ENCODE data around the gene ATOX1. TPM values are rescaled to one million over a fixed set of nuclear protein-coding genes. Genes with fewer than 3 reads are reported as not detected.
A peak's percentile ranks its signal among the peaks of the same experiment; 100 is the strongest.

The ATOX1 gene
- total and polyA plus RNA-seq, 7 donors: 28.7 to 99.1 (median 46.9) TPM

- ATAC-seq: peak; percentile 55 to 76 (median 60)
- Histone ChIP-seq H3K27ac (no peak overlapping the region), H3K4me1 (peaks cover 18% of the 10 kb centered on the region), H3K9me3 (no peaks in the 10 kb centered on the region), H3K36me3 (ENCODE audit: insufficient read depth in 1 of 2, low read depth in 1 of 2) (peaks cover 0 to 34% of the 10 kb centered on the region in 2 donors), H3K27me3 (ENCODE audit: insufficient read depth in 3 of 3, low read length in 2 of 3) (no peaks in the 10 kb centered on the region), H3K4me3 (no peak overlapping the region)
- intact Hi-C loops (cut with DNase I): loop anchor here in 1 of 2 donors (1.0 to 5.0 kb wide), 3 partner anchors 84 to 296 kb away; partner anchors contain the start of gene SLC36A1
- DNase-seq: peak; percentile 43 to 59
- 24 to 35% (median 30%) methylated on average over 7 of the region's 7 CpGs for WGBS, 3 donors
- TF ChIP-seq, protein P1, sequence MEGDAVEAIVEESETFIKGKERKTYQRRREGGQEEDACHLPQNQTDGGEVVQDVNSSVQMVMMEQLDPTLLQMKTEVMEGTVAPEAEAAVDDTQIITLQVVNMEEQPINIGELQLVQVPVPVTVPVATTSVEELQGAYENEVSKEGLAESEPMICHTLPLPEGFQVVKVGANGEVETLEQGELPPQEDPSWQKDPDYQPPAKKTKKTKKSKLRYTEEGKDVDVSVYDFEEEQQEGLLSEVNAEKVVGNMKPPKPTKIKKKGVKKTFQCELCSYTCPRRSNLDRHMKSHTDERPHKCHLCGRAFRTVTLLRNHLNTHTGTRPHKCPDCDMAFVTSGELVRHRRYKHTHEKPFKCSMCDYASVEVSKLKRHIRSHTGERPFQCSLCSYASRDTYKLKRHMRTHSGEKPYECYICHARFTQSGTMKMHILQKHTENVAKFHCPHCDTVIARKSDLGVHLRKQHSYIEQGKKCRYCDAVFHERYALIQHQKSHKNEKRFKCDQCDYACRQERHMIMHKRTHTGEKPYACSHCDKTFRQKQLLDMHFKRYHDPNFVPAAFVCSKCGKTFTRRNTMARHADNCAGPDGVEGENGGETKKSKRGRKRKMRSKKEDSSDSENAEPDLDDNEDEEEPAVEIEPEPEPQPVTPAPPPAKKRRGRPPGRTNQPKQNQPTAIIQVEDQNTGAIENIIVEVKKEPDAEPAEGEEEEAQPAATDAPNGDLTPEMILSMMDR (IDR thresholded peaks at IDR 0.05): peak; percentile 64
Measured at GRCh38 chr5:151742870-151743294, 15.5 kb downstream of the ATOX1 start.

DNA sequence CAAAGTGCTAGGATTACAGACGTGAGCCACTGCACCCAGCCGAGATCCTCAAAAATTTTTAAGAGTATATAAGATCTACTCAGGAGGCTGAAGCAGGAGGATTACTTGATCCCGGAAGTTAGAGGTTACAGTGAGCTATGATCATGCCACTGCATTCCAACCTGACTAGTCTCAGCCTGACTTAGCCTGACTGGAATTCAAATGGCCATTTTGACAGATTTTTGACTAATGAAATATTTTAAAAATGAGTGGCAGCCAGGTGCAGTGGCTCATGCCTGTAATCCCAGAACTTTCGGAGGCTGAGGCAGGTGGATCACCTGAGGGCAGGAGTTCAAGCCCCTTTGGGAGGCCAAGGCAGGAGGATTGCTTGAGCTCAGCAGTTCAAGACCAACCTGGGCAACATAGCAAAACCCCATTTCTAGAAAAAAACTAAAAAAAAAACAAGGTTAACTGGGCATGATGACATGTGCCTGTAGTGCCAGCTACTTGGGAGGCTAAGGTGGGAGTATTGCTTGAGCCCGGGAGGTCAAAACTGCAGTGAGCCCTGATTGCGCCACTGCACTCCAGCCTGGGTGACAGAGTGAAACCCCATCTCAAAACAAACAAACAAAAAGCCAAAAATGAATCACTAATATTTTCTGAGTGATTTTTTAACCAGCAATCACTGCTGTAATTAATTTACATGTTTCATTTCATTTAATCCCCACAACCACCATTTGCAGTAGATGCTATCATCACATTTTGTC is 16.6 kb downstream of the ATOX1 start:
- peaks cover 0 to 31% of the 10 kb centered on the region in 2 donors for H3K36me3 ChIP-seq (ENCODE audit: insufficient read depth in 1 of 2, low read depth in 1 of 2)
- ATAC-seq (no peak), DNase-seq (no peak)
- peak overlapping the region; percentile 20 for H3K27ac ChIP-seq
- intact Hi-C loops (cut with DNase I): loop anchor here (2.0 to 5.0 kb wide), 3 partner anchors 83 to 295 kb away; partner anchors contain the start of gene SLC36A1 (in 1 of the 2)
- TF ChIP-seq, protein P1 (IDR thresholded peaks at IDR 0.05): no peak
- WGBS, 3 donors: 92 to 93% (median 92%) methylated on average over 6 of the region's 6 CpGs
- no peaks in the 10 kb centered on the region for H3K9me3 ChIP-seq
- peaks cover 18% of the 10 kb centered on the region for H3K4me1 ChIP-seq
- H3K27me3 ChIP-seq (ENCODE audit: insufficient read depth in 3 of 3, low read length in 2 of 3): no peaks in the 10 kb centered on the region
- H3K4me3 ChIP-seq: no peak overlapping the region

GRCh38 chr5:151740958-151741373 is 17.5 kb downstream of the ATOX1 start:
- intact Hi-C loops (cut with DNase I): loop anchor here (2.0 to 5.0 kb wide), 3 partner anchors 82 to 294 kb away; partner anchors contain the start of gene SLC36A1 (in 1 of the 2)
- whole genome bisulfite sequencing, 3 donors: 49 to 59% (median 52%) methylated on average over 2 of the region's 2 CpGs
- Histone ChIP-seq H3K36me3 (ENCODE audit: insufficient read depth in 1 of 2, low read depth in 1 of 2) (peaks cover 0 to 26% of the 10 kb centered on the region in 2 donors), H3K27ac (peak overlapping the region; percentile 62), H3K9me3 (no peaks in the 10 kb centered on the region), H3K4me3 (peak overlapping the region; percentile 5), H3K27me3 (ENCODE audit: insufficient read depth in 3 of 3, low read length in 2 of 3) (no peaks in the 10 kb centered on the region), H3K4me1 (peaks cover 18% of the 10 kb centered on the region)
- ATAC-seq (peak in 2 of 4 donors; percentile 2 to 20), DNase-seq (no peak)
- TF ChIP-seq, protein P1 (IDR thresholded peaks at IDR 0.05): no peak

GRCh38 chr5:151740336-151740942 is 18.0 kb downstream of the ATOX1 start:
- DNase-seq: peak; percentile 73 to 75
- H3K9me3 ChIP-seq: no peaks in the 10 kb centered on the region
- WGBS, 3 donors: 4 to 9% (median 5%) methylated on average over 11 of the region's 11 CpGs
- no peaks in the 10 kb centered on the region for H3K27me3 ChIP-seq (ENCODE audit: insufficient read depth in 3 of 3, low read length in 2 of 3)
- intact Hi-C loops (cut with DNase I): loop anchor here (2.0 to 5.0 kb wide), 3 partner anchors 82 to 293 kb away; partner anchors contain the start of gene SLC36A1 (in 1 of the 2)
- peaks cover 18% of the 10 kb centered on the region for H3K4me1 ChIP-seq
- peaks cover 0 to 21% of the 10 kb centered on the region in 2 donors for H3K36me3 ChIP-seq (ENCODE audit: insufficient read depth in 1 of 2, low read depth in 1 of 2)
- ATAC-seq: peak; percentile 70 to 81 (median 78)
- peak overlapping the region; percentile 5 for H3K4me3 ChIP-seq
- H3K27ac ChIP-seq: peak overlapping the region; percentile 62
- TF ChIP-seq, protein P1 (IDR thresholded peaks at IDR 0.05): peak; percentile 88

All from psoas muscle (tissue), 8 donors.